Breast epithelium (tissue), 3 donors: Measurements from ENCODE around the gene FCRL2.

Experiments
- CTCF ChIP-seq, 3 donors: fragments of 450-650 bp; IDR thresholded peaks; one replicate each; pipeline ENCODE4 v1.5.1; 2016 to 2017; ENCODE audit warnings: antibody characterized with exemption in 3 of 3, mild to moderate bottlenecking in 3 of 3, moderate library complexity in 3 of 3
- POLR2AphosphoS5 ChIP-seq, 3 donors: sonication (generic); formaldehyde crosslinking; IDR thresholded peaks; one replicate each; pipeline ENCODE4 v1.6.1; 2017; ENCODE audit warnings: antibody characterized with exemption in 3 of 3

GRCh38 chr1:157766792-157767191 lies 10.1 kb downstream of the FCRL2 start:
- TF ChIP-seq CTCF (IDR thresholded peaks at IDR 0.05) (no peak), POLR2AphosphoS5 (IDR thresholded peaks at IDR 0.05) (no peak)
